ENCODE data around the gene DENND1A.

Gene DENND1A

GRCh38 chr9:123418506-123418905, 511.4 kb downstream of the DENND1A start:
- peak overlapping the region; percentile 77 for H2AK5ac ChIP-seq (ENCODE audit: low read depth, low read length)
- peaks cover 0 to 3% of the 10 kb centered on the region in 2 donors for H3K36me3 ChIP-seq (replicated peaks in 1 of 2; ENCODE audit: control insufficient read depth in 2 of 2, insufficient read depth in 2 of 2, low read length in 2 of 2)
- H2BK120ac ChIP-seq (ENCODE audit: low read depth, low read length): no peak overlapping the region
- DNase-seq (ENCODE audit: low spot score): no peak
- H3K4me2 ChIP-seq (ENCODE audit: insufficient read depth, low read length, poor library complexity, severe bottlenecking): no peak overlapping the region
- no CpG with 5 or more reads among the region's 10 CpGs for WGBS, 2 donors (ENCODE audit: extremely low coverage in 2 of 2, insufficient read length in 2 of 2, insufficient replicate concordance in 1 of 2)
- H3K27ac ChIP-seq (replicated peaks; ENCODE audit: low read length): no peak overlapping the region
- peak overlapping the region; percentile 25 for H4K8ac ChIP-seq (ENCODE audit: low read depth, low read length)
- H4K91ac ChIP-seq (ENCODE audit: low read depth, low read length, poor library complexity): no peak overlapping the region
- no peaks in the 10 kb centered on the region for H3K79me1 ChIP-seq (ENCODE audit: low read depth, low read length)
- no peak overlapping the region for H2AFZ ChIP-seq (ENCODE audit: low read length)
- H3K9ac ChIP-seq (ENCODE audit: low read depth, low read length, poor library complexity): no peak overlapping the region
- peaks cover 35 to 52% of the 10 kb centered on the region in 2 donors for H3K4me1 ChIP-seq (ENCODE audit: control insufficient read depth in 2 of 2, insufficient read depth in 1 of 2, low read depth in 1 of 2, low read length in 2 of 2)
- H2BK12ac ChIP-seq (ENCODE audit: low read length): peak overlapping the region; percentile 77
- no peak overlapping the region for H2BK15ac ChIP-seq (ENCODE audit: low read length)
- no peak overlapping the region for H2BK5ac ChIP-seq (ENCODE audit: low read length)
- H3K27me3 ChIP-seq (ENCODE audit: control insufficient read depth in 3 of 3, insufficient read depth in 3 of 3, low read depth in 1 of 3, low read length in 3 of 3): no peaks in the 10 kb centered on the region
- H3K4ac ChIP-seq (ENCODE audit: low read length): peak overlapping the region; percentile 57
- H3K18ac ChIP-seq (ENCODE audit: low read length): peak overlapping the region; percentile 84
- H3K14ac ChIP-seq (ENCODE audit: low read length): peak overlapping the region; percentile 65
- no peak overlapping the region for H3K4me3 ChIP-seq (ENCODE audit: low read length in 2 of 2)
- H3K23ac ChIP-seq (ENCODE audit: low read depth, low read length, poor library complexity): peak overlapping the region; percentile 90
- no peaks in the 10 kb centered on the region for H3K9me3 ChIP-seq (replicated peaks in 1 of 2; ENCODE audit: control insufficient read depth in 2 of 2, insufficient read depth in 1 of 2, low read depth in 1 of 2, low read length in 2 of 2)

DNA sequence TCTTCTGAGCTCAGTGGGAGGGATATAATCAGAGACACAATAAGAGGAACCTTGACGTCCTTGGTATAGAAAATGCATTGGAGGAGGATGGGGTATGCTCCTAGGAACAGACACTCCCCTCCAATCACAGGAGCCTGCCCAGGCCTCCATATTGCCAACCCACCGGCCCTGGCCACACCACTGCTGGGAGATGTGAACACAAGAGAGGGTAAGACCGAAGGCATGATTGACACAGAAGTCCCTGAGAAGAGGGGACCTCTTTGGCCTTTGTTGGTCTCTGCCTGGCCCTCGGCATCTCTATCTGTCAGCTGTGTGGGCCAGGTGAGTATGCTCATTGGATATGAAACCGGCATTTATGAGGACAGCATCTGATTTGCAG, 511.9 kb downstream of the DENND1A start:
- H3K79me1 ChIP-seq (ENCODE audit: low read depth, low read length): no peaks in the 10 kb centered on the region
- no peak overlapping the region for H3K14ac ChIP-seq (ENCODE audit: low read length)
- no peak overlapping the region for H3K4me2 ChIP-seq (ENCODE audit: insufficient read depth, low read length, poor library complexity, severe bottlenecking)
- no peak for DNase-seq (ENCODE audit: low spot score)
- no peak overlapping the region for H3K9ac ChIP-seq (ENCODE audit: low read depth, low read length, poor library complexity)
- H2BK5ac ChIP-seq (ENCODE audit: low read length): no peak overlapping the region
- no peak overlapping the region for H2BK15ac ChIP-seq (ENCODE audit: low read length)
- no peak overlapping the region for H3K27ac ChIP-seq (replicated peaks; ENCODE audit: low read length)
- H4K91ac ChIP-seq (ENCODE audit: low read depth, low read length, poor library complexity): no peak overlapping the region
- H2BK120ac ChIP-seq (ENCODE audit: low read depth, low read length): no peak overlapping the region
- H2AFZ ChIP-seq (ENCODE audit: low read length): no peak overlapping the region
- H3K9me3 ChIP-seq (replicated peaks in 1 of 2; ENCODE audit: control insufficient read depth in 2 of 2, insufficient read depth in 1 of 2, low read depth in 1 of 2, low read length in 2 of 2): no peaks in the 10 kb centered on the region
- H3K4me3 ChIP-seq (ENCODE audit: low read length in 2 of 2): no peak overlapping the region
- no peak overlapping the region for H2AK5ac ChIP-seq (ENCODE audit: low read depth, low read length)
- peaks cover 0 to 3% of the 10 kb centered on the region in 2 donors for H3K36me3 ChIP-seq (replicated peaks in 1 of 2; ENCODE audit: control insufficient read depth in 2 of 2, insufficient read depth in 2 of 2, low read length in 2 of 2)
- H4K8ac ChIP-seq (ENCODE audit: low read depth, low read length): no peak overlapping the region
- H3K4ac ChIP-seq (ENCODE audit: low read length): no peak overlapping the region
- no CpG with 5 or more reads among the region's 5 CpGs for WGBS, 2 donors (ENCODE audit: extremely low coverage in 2 of 2, insufficient read length in 2 of 2, insufficient replicate concordance in 1 of 2)
- H3K23ac ChIP-seq (ENCODE audit: low read depth, low read length, poor library complexity): no peak overlapping the region
- H3K18ac ChIP-seq (ENCODE audit: low read length): peak overlapping the region; percentile 71
- H2BK12ac ChIP-seq (ENCODE audit: low read length): no peak overlapping the region
- peaks cover 35 to 48% of the 10 kb centered on the region in 2 donors for H3K4me1 ChIP-seq (ENCODE audit: control insufficient read depth in 2 of 2, insufficient read depth in 1 of 2, low read depth in 1 of 2, low read length in 2 of 2)
- no peaks in the 10 kb centered on the region for H3K27me3 ChIP-seq (ENCODE audit: control insufficient read depth in 3 of 3, insufficient read depth in 3 of 3, low read depth in 1 of 3, low read length in 3 of 3)

DNA sequence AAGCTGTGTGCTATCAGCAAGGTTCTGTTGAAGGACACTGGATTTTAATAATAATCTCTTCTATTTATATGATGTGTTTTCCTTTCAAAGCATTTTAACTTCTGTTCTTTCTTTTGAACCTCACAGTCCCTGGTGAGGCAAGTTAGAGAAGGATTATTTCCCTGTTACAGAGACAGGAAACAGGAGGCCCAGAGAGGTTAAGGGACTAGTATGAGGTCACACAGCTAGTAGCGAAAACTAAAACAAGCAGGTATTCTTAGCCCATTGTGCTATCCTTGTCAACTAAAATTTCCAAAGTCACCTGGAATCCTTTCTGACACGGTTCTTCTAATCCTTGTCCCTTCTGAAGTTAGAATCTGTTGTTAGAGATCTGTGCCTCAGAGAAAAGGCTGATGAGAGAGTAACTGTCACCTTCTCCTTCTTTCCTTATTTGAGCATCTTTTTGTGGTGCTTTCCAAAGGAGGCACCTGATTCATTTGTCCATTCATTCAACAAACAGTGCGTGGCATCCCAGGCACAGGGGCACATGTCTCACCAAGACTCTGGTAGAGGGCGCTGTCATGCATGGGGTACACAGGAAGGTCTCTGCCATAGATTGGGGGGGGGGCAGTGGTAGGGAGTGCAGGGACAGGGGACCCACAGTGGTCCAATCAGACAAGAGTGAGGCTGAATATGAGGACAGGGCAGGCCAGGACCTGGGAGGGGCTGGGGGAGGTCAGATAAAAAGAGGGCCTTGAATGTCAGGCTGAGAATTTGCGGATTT, 512.5 kb downstream of the DENND1A start:
- H4K91ac ChIP-seq (ENCODE audit: low read depth, low read length, poor library complexity): no peak overlapping the region
- no peak overlapping the region for H3K18ac ChIP-seq (ENCODE audit: low read length)
- no peaks in the 10 kb centered on the region for H3K9me3 ChIP-seq (replicated peaks in 1 of 2; ENCODE audit: control insufficient read depth in 2 of 2, insufficient read depth in 1 of 2, low read depth in 1 of 2, low read length in 2 of 2)
- no peak overlapping the region for H3K23ac ChIP-seq (ENCODE audit: low read depth, low read length, poor library complexity)
- H2AFZ ChIP-seq (ENCODE audit: low read length): no peak overlapping the region
- no peak overlapping the region for H2BK15ac ChIP-seq (ENCODE audit: low read length)
- H3K14ac ChIP-seq (ENCODE audit: low read length): no peak overlapping the region
- no peak overlapping the region for H3K27ac ChIP-seq (replicated peaks; ENCODE audit: low read length)
- no peaks in the 10 kb centered on the region for H3K79me1 ChIP-seq (ENCODE audit: low read depth, low read length)
- DNase-seq (ENCODE audit: low spot score): no peak
- WGBS, 2 donors (ENCODE audit: extremely low coverage in 2 of 2, insufficient read length in 2 of 2, insufficient replicate concordance in 1 of 2): no CpG with 5 or more reads among the region's 5 CpGs
- H3K27me3 ChIP-seq (ENCODE audit: control insufficient read depth in 3 of 3, insufficient read depth in 3 of 3, low read depth in 1 of 3, low read length in 3 of 3): no peaks in the 10 kb centered on the region
- H2BK5ac ChIP-seq (ENCODE audit: low read length): no peak overlapping the region
- no peak overlapping the region for H2BK120ac ChIP-seq (ENCODE audit: low read depth, low read length)
- no peak overlapping the region for H2AK5ac ChIP-seq (ENCODE audit: low read depth, low read length)
- peaks cover 33 to 43% of the 10 kb centered on the region in 2 donors for H3K4me1 ChIP-seq (ENCODE audit: control insufficient read depth in 2 of 2, insufficient read depth in 1 of 2, low read depth in 1 of 2, low read length in 2 of 2)
- no peak overlapping the region for H3K4me3 ChIP-seq (ENCODE audit: low read length in 2 of 2)
- H4K8ac ChIP-seq (ENCODE audit: low read depth, low read length): no peak overlapping the region
- H3K36me3 ChIP-seq (replicated peaks in 1 of 2; ENCODE audit: control insufficient read depth in 2 of 2, insufficient read depth in 2 of 2, low read length in 2 of 2): peaks cover 0 to 2% of the 10 kb centered on the region in 2 donors
- H2BK12ac ChIP-seq (ENCODE audit: low read length): no peak overlapping the region
- no peak overlapping the region for H3K4ac ChIP-seq (ENCODE audit: low read length)
- H3K4me2 ChIP-seq (ENCODE audit: insufficient read depth, low read length, poor library complexity, severe bottlenecking): no peak overlapping the region
- no peak overlapping the region for H3K9ac ChIP-seq (ENCODE audit: low read depth, low read length, poor library complexity)

- no peaks in the 10 kb centered on the region for H3K9me3 ChIP-seq (replicated peaks in 1 of 2; ENCODE audit: control insufficient read depth in 2 of 2, insufficient read depth in 1 of 2, low read depth in 1 of 2, low read length in 2 of 2)
- no CpG with 5 or more reads among the region's 8 CpGs for WGBS, 2 donors (ENCODE audit: extremely low coverage in 2 of 2, insufficient read length in 2 of 2, insufficient replicate concordance in 1 of 2)
- H3K23ac ChIP-seq (ENCODE audit: low read depth, low read length, poor library complexity): no peak overlapping the region
- no peaks in the 10 kb centered on the region for H3K79me1 ChIP-seq (ENCODE audit: low read depth, low read length)
- no peak overlapping the region for H2BK5ac ChIP-seq (ENCODE audit: low read length)
- no peak overlapping the region for H3K27ac ChIP-seq (replicated peaks; ENCODE audit: low read length)
- peak overlapping the region; percentile 46 for H3K18ac ChIP-seq (ENCODE audit: low read length)
- H3K36me3 ChIP-seq (replicated peaks in 1 of 2; ENCODE audit: control insufficient read depth in 2 of 2, insufficient read depth in 2 of 2, low read length in 2 of 2): peaks cover 0 to 2% of the 10 kb centered on the region in 2 donors
- no peak overlapping the region for H2BK12ac ChIP-seq (ENCODE audit: low read length)
- peaks cover 24 to 34% of the 10 kb centered on the region in 2 donors for H3K4me1 ChIP-seq (ENCODE audit: control insufficient read depth in 2 of 2, insufficient read depth in 1 of 2, low read depth in 1 of 2, low read length in 2 of 2)
- no peak for DNase-seq (ENCODE audit: low spot score)
- no peak overlapping the region for H2BK15ac ChIP-seq (ENCODE audit: low read length)
- H2AFZ ChIP-seq (ENCODE audit: low read length): no peak overlapping the region
- H2AK5ac ChIP-seq (ENCODE audit: low read depth, low read length): no peak overlapping the region
- H3K4me2 ChIP-seq (ENCODE audit: insufficient read depth, low read length, poor library complexity, severe bottlenecking): no peak overlapping the region
- no peak overlapping the region for H3K9ac ChIP-seq (ENCODE audit: low read depth, low read length, poor library complexity)
- H4K8ac ChIP-seq (ENCODE audit: low read depth, low read length): no peak overlapping the region
- H3K14ac ChIP-seq (ENCODE audit: low read length): peak overlapping the region; percentile 44
- H2BK120ac ChIP-seq (ENCODE audit: low read depth, low read length): no peak overlapping the region
- no peak overlapping the region for H3K4ac ChIP-seq (ENCODE audit: low read length)
- H3K4me3 ChIP-seq (ENCODE audit: low read length in 2 of 2): no peak overlapping the region
- H3K27me3 ChIP-seq (ENCODE audit: control insufficient read depth in 3 of 3, insufficient read depth in 3 of 3, low read depth in 1 of 3, low read length in 3 of 3): no peaks in the 10 kb centered on the region
- H4K91ac ChIP-seq (ENCODE audit: low read depth, low read length, poor library complexity): no peak overlapping the region
Measured at GRCh38 chr9:123416176-123416575, 513.8 kb downstream of the DENND1A start.

Data from neuronal stem cell (in vitro differentiated cells).